HG02588 (cell line): Measurements from ENCODE around the gene UGT2B11.
"Not testable (repeated sequence)": the region's sequence is repeated elsewhere in the genome, so short reads cannot be mapped to it uniquely, and the experiment has no call there.

ENCODE experiments used
- ATAC-seq: cut with Tn5 transposase; IDR thresholded peaks from one replicate; pipeline ENCODE4 v1.9.1; 2021; ENCODE audit warnings: mild to moderate bottlenecking, moderate library complexity; ENCODE audit not compliant: unreplicated experiment

UGT2B11 gene

DNA sequence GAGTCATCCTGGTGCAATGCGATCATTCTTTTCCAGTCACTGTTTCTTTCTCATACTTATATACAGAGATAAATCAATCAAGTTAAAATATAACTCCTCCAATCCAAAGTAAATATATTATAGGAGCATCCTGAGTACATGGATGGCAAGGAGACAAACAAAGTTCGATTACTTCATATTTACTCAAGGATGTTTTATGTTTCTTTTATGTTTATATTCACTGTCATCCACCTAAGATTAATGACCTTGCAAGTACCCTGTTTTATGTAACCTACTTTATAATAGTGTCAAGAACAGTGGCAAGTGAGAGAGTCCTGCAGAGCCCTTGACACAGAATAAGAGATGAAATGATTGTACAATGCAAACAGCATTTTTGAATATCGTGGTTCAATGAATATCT is at the start of gene UGT2B11:
Gene UGT2B11 (minus strand): TSS at position 33 of the 400 bp plus-strand sequence. CDS start 26 bp downstream, at position 7.
- ATAC-seq, result no peak

DNA sequence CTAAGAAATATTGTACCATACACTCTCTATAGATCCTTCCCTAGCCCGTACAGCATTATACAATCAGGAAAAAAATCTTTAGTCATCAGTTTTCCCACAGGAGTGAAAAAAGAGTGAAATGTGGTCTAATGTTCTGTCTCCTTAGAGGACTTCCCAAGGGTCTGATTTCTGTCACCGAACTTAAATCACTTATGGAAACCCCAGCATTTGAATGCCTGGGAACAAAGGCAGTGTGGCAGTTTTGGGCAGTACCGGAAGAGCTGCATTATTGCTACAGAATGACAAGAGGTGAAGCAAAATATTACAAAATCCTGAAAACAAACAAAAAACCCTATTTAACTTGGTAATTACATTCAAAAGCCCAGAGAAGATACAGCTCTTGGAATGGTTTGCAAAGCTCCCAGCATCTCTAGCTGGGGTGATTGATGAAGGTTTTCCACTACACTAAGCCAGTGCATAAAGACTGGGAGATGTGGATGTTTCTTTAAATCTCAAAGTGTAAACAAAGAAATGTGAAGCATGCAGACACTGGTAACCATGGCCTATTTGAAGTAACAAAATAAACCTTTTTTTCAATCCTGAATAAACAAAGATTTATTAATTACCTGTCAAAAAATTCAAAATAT is 38.7 kb upstream of the UGT2B11 start:
- not testable (repeated sequence) for ATAC-seq

DNA sequence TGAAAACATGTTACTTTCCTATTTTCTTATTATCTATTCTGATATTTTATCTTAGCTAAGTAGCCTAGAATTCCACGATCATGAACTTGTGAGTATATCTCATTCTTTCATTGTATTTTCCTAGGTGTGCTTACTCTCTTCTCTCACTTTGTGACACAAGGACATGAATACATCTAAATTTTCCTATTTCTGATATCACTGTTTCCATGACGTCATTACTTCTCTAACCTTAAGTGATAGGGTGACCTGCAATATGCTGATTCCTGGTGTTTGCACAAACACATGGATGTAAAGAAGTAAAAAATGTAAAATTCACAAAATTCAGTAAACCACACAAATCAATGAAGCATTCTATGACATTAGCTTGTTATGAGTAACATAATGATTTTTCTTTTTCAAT is 36.3 kb upstream of the UGT2B11 start:
- ATAC-seq, result not testable (repeated sequence)

DNA sequence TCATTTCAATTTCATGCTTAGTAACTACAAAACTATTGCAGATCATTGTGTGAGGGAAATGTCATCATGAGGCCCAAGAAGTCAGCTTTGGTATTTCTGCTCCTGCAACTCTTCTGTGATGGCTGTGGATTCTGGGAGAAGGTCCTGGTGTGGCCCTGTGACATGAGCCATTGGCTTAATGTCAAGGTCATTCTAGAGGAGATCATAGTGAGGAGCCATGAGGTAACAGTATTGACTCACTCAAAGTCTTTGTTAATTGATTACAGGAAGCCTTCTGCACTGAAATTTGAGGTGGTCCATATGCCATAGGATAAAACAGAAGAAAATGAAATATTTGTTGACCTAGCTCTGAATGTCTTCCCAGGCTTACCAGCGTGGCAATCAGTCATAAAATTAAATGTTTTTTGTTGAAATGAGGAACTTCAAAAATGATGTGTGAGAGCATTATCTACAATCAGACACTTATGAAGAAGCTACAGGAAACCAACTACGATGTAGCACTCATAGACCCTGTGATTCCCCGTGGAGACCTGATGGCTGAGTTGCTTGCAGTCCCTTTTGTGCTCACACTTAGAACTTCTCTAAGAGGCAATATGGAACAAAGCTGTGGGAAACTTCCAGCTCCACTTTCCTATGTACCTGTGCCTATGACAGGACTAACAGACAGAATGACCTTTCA is 28.2 kb upstream of the UGT2B11 start:
- ATAC-seq, result not testable (repeated sequence)

DNA sequence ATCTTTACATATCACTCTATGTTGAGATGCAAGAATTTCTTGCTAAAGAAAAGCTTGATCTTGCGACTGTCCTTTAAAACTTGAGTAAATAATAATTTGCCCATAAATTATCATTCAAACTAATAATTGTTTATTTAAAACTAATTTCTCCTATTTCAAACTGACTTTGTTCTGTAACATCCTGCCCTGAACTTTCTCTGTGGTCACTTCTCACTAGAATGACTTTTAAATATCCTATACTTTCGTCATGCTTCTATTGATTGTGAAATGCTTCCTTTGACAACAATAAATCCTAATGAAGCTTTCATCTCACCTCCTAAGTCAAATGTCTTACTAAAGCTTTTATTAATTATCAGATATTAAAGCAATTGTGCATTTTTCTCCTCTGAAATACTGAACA is 27.2 kb upstream of the UGT2B11 start:
- not testable (repeated sequence) for ATAC-seq

DNA sequence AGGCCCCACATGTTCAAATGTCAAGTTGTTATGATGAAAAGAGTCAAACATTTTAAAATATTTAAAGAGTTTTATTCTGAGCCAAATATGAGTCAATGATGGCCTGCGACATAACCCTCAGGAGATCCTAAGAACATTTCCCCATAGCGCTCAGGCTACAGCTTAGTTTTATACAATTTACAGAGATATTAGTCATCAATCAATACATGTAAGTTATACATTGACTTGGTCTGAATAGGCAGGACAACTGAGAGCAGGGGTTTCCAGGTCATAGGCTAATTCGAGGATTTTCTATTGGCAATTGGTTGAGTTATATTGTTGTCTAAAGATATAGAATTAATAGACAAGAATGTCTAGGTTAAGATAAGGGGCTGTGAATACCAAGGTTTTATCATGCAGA is 26.2 kb upstream of the UGT2B11 start:
- ATAC-seq, result not testable (repeated sequence)

DNA sequence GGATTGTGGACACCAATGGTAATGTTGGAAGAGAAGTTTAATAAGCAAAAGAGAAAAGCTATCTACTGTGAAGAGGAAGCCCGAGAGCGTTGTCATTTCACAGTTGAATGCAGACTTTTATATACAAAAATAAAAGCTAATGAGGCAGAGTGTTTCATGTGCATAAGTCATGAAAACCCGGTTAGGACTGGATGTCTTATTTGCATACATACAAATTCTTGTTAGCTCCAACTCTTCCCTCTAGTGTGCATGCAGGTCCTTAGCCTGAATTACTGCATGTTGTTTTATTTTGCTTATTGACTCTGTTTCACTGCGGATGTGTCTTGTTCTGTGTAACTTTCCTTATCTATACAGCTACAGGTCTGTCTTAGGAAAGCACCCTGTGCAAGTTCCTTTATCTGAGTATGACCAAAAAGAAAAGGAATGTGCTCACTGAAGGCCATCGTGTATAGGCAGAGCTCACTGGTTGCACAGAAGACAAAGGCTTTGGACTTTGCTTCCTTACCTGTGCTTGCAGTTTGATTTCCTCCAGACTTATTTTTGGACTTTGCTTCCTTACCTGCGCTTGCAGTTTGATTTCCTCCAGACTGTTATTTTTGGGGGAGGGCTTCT is 25.1 kb upstream of the UGT2B11 start:
- no peak for ATAC-seq

DNA sequence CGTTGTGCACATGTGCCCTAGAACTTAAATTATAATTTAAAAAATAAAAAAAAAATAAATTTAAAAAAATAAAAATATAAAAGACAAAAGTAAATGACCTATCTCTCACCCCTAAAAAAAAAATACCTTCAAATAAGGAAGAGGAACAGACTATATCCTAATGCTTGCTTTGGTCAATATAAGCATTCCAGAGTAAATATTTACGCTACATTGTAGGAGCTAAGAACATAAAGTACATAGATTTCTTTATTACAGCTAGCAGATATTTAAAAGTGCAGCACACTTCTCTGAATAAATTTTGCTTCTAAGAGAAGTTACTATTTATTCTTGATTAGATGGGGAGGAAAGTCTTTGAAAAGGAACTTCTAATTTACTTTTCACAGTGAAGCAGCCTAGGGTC is 24.5 kb upstream of the UGT2B11 start:
- no peak for ATAC-seq

DNA sequence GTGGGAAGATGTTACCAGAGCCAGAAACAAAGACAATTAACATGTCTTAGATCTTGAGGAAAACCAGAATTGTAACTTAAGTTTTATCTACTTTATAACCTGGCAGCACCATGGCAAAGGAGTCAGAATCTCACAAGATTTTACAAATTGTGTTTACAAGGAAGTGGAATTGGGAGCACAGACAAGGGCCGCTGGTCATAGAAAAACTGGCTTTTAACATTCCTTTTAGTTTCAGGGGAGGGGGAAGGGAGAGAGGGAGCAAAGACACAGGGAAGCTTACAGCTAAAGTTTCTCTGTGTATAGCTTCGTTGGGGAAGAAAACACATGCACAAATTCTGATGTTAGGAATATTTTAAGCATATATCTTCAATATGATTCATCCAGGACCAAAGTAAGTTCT is 10.3 kb upstream of the UGT2B11 start:
- no peak for ATAC-seq

DNA sequence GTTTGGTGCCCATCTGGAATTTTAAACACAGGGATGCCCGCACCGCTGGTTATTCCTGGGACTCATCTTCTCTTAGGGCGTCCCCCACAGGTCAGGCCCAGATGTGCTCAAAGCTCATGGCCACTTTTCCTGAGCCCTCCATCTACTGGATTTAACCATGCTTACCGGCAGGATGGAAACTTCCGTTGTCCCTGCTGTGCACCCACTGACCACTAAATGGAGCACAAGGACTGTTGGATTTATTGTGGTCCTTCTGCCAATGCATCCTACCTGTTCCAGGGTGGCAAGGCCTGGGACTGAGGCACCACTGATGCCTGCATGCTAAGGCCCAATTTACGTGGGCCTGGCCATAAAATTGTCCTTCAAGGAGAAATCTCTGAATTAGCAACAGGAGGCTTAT is 8.7 kb upstream of the UGT2B11 start:
- ATAC-seq, result not testable (repeated sequence)

DNA sequence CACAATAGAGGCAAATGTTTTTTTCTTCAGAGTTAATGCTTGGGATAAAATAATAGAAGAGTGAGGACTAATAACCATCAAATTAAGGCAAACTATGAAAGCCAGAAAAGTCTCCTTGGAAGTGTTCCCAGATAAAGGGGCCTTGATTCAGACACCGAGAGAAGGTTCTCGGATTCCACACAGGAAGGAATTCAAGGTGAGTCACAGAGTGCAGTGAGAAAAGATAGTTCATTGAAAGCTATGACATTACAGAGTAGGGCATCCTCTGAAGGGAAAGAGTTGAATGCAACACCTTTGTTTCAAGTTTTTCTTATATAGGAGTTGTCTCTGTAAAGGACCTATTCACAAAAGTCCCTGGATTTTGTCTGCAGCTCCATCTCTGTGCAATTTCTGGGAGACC is 3.9 kb upstream of the UGT2B11 start:
- ATAC-seq, result not testable (repeated sequence)

DNA sequence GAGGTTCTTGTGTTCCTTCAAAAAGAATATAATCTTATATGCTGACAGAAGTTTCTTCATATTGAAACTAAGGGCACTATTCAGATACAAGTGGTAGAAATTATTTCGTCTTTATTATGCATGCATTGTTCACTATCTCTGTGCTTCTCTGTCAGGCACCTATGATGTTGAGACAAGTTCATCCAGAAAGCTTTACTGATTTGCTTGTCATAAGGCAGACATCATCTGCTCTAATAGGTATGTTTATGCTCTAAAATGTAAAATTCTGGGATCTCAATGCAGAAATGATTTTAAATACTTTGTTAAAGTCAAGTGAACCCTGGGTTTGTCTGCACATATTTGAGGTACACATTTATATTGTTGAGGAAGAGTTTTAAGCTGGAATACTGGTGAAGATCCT is 3.6 kb downstream of the UGT2B11 start:
- no peak for ATAC-seq

DNA sequence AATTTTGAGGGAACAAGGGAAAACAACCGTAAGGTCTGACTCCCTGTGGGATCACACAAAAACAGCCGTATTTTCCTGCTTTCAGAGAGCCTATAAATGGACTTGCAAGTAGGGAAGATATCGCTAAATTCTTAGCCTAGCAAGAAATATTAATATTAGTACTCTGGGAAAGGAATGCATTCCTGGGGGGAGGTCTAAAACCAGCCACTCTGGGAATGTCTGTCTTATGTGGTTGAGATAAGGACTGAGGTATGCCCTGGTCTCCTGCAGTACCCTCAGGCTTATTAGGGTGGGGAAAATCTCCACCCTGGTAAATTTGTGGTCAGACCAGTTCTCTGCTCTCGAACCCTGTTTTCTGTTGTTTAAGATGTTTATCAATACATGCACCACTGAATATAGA is 16.0 kb downstream of the UGT2B11 start:
- not testable (repeated sequence) for ATAC-seq

DNA sequence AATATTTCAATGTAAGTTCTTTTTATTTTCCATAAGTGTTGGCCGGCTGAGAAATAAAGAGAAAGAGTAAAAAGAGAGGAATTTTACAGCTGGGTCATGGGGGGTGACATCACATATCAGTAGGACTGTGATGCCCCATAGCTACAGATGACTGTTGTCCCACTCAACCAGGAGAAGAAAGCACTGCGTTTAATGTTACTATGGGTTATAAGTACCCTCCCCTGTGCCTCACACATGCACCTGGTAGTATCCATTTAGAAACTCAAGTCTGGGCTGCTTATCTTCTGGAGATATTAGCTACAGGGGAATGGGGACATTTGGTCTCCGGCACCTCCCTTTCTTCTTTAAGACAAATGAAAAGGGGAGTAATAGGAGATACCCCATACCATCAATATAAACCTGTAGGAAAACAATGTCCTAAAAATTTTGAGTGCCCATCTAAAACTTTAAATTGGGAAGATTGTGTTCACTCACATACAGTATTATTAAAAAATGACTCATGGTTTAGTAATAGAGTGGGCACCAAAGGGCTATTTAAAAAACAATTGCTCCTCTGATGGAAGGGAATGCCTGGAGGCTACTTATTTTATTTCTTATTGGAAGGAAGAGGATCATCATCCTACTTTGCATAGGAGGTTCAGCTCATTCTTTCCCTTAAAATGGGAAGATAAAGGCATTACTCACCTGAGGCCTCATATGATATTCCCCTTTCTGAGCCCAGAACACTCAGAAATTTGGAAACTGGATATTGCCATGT is 18.2 kb downstream of the UGT2B11 start:
- ATAC-seq, result no peak

DNA sequence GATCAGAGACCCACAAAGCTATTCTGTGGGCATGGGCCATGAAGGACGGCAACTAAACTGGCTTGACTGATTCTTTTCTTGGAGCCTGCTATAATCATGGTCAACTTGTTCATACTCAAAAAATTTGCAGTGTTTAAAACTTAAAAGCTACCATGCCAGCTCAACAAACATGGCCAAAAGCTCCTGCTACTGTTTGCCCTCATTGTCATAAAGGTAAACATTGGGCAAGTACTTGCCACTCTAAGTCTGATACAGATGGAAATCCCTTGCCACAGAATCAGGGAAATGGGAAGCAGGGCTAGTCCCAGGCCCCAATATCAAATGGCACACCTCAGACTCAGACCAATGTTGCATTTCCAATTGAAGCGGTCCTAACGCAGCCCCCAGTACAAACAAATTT is 20.4 kb downstream of the UGT2B11 start:
- ATAC-seq, result no peak

DNA sequence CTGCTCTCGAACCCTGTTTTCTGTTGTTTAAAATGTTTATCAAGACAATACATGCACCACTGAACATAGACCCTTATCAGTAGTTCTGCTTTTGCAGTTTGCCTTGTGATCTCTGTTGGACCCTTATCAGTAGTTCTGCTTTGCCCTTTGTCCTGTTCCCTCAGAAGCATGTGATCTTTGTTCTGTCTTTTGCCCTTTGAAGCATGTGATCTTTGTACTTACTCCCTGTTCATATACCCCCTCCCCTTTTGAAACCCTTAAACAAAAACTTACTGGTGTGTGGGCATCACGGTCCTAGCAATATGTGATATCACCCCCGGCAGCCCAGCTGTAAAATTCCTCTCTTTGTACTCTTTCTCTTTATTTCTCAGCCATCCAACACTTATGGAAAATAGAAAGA is 22.6 kb downstream of the UGT2B11 start:
- not testable (repeated sequence) for ATAC-seq

DNA sequence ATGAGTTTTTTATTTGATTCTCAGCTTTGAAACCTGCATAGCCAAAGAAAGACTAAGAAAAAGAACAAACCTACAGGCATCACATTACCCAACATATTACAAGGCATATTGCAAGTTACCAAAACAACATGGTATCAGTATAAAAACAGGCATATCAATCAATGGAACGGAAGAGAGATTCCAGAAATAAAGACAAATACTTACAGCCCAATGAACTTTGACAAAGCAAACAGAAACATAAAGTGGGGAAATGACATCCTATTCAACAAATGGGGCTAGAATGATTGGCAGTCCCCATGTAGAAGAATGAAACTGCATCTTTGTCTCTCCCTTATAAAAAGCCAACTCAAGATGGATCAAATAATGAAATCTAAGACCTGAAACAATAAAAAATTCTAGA is 23.9 kb downstream of the UGT2B11 start:
- not testable (repeated sequence) for ATAC-seq

DNA sequence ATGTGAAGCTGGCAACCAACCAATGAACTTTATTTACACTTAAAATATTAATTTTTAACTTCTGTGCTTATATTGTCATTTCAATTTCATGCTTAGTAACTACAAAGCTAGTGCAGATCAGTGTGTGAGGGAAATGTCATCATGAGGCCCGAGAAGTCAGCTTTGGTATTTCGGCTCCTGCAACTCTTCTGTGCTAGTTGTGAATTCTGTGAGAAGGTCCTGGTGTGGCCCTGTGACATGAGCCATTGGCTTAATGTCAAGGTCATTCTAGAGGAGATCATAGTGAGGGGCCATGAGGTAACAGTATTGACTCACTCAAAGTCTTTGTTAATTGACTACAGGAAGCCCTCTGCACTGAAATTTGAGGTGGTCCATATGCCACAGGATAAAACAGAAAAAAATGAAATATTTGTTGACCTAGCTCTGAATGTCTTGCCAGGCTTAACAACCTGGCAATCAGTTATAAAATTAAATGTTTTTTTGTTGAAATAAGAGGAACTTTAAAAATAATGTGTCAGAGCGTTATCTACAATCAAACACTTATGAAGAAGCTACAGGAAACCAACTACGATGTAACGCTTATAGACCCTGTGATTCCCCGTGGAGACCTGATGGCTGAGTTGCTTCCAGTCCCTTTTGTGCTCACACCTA is 32.9 kb downstream of the UGT2B11 start:
- ATAC-seq, result not testable (repeated sequence)

DNA sequence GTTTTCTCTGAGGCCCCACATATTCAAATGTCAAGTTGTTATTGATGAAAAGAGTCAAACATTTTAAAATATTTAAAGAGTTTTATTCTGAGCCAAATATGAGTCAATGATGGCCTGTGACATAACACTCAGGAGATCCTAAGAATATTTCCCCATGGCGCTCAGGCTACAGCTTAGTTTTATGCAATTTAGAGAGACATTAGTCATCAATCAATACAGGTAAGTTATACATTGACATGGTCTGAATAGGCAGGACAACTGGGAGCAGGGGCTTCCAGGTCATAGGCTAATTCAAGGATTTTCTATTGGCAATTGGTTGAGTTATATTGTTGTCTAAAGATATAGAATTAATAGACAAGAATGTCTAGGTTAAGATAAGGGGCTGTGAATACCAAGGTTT is 34.7 kb downstream of the UGT2B11 start:
- not testable (repeated sequence) for ATAC-seq

DNA sequence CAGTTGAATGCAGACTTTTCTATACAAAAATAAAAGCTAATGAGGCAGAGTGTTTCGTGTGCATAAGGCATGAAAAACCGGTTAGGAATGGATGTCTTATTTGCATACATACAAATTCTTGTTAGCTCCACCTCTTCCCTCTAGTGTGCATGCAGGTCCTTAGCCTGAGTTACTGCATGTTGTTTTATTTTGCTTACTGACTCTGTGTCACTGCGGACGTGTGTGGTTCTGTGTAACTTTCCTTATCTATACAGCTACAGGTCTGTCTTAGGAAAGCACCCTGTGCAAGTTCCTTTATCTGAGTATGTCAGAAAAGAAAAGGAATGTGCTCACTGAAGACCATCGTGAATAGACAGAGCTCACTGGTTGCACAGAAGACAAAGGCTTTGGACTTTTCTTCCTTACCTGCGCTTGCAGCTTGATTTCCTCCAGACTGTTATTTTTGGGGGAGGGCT is 35.8 kb downstream of the UGT2B11 start:
- ATAC-seq, result not testable (repeated sequence)
